Measurements from ENCODE around the gene DPYSL5. TPM values are rescaled to one million over a fixed set of nuclear protein-coding genes. Genes with fewer than 3 reads are reported as not detected.

DPYSL5 gene
- total RNA-seq, 1 experiment from 2014 or later, result not detected

GRCh38 chr2:26838121-26838906 lies 9.6 kb upstream of the DPYSL5 start:
- BruUV-seq (replicated peaks), result no TSS peak
- H3K27ac Mint-ChIP-seq (ENCODE audit: low read depth, unreplicated experiment), result no peak overlapping the region
- no peaks in the 10 kb centered on the region for H3K9me3 Mint-ChIP-seq (ENCODE audit: unreplicated experiment)
- peaks cover 77% of the 10 kb centered on the region for H3K27me3 Mint-ChIP-seq (ENCODE audit: insufficient read depth, unreplicated experiment)
- no peak overlapping the region for H3K4me3 Mint-ChIP-seq (ENCODE audit: unreplicated experiment)
- peak; percentile 44 for DNase-seq (ENCODE audit: unreplicated experiment)
- POLR2A ChIA-PET, result no interaction called here
- peak; percentile 7 for TF ChIP-seq CTCF (IDR thresholded peaks at IDR 0.05; ENCODE audit: unreplicated experiment)
- CTCF ChIA-PET, result no interaction called here
- H3K36me3 Mint-ChIP-seq (ENCODE audit: insufficient read depth, unreplicated experiment), result no peaks in the 10 kb centered on the region
- no peaks in the 10 kb centered on the region for H3K4me1 Mint-ChIP-seq (ENCODE audit: insufficient read depth, unreplicated experiment)
- intact Hi-C loops (cut with micrococcal nuclease), result no loop called here

GRCh38 chr2:26840937-26841610 lies 6.9 kb upstream of the DPYSL5 start:
- POLR2A ChIA-PET, result interaction anchor here (0.7 kb wide), 1 partner anchor 439 kb away, joined by 3 read pairs; no protein-coding TSS in a partner anchor
- intact Hi-C loops (cut with micrococcal nuclease), result no loop called here
- Mint-ChIP-seq H3K27ac (ENCODE audit: low read depth, unreplicated experiment) (no peak overlapping the region), H3K4me3 (ENCODE audit: unreplicated experiment) (no peak overlapping the region), H3K9me3 (ENCODE audit: unreplicated experiment) (no peaks in the 10 kb centered on the region), H3K27me3 (ENCODE audit: insufficient read depth, unreplicated experiment) (peaks cover 73% of the 10 kb centered on the region), H3K36me3 (ENCODE audit: insufficient read depth, unreplicated experiment) (no peaks in the 10 kb centered on the region), H3K4me1 (ENCODE audit: insufficient read depth, unreplicated experiment) (no peaks in the 10 kb centered on the region)
- no peak for TF ChIP-seq CTCF (IDR thresholded peaks at IDR 0.05; ENCODE audit: unreplicated experiment)
- no TSS peak for BruUV-seq (replicated peaks)
- CTCF ChIA-PET, result interaction anchor here (0.6 to 1.1 kb wide), 2 partner anchors 78 to 176 kb away, joined by 3 to 5 read pairs; no protein-coding TSS in a partner anchor
- DNase-seq (ENCODE audit: unreplicated experiment), result peak; percentile 24

GRCh38 chr2:26843041-26843440 lies 4.9 kb upstream of the DPYSL5 start:
- no peak overlapping the region for H3K27ac Mint-ChIP-seq (ENCODE audit: low read depth, unreplicated experiment)
- BruUV-seq (replicated peaks), result no TSS peak
- H3K36me3 Mint-ChIP-seq (ENCODE audit: insufficient read depth, unreplicated experiment), result no peaks in the 10 kb centered on the region
- intact Hi-C loops (cut with micrococcal nuclease), result no loop called here
- TF ChIP-seq CTCF (IDR thresholded peaks at IDR 0.05; ENCODE audit: unreplicated experiment), result no peak
- DNase-seq (ENCODE audit: unreplicated experiment), result no peak
- H3K4me1 Mint-ChIP-seq (ENCODE audit: insufficient read depth, unreplicated experiment), result no peaks in the 10 kb centered on the region
- POLR2A ChIA-PET, result no interaction called here
- CTCF ChIA-PET, result no interaction called here
- no peaks in the 10 kb centered on the region for H3K9me3 Mint-ChIP-seq (ENCODE audit: unreplicated experiment)
- peaks cover 67% of the 10 kb centered on the region for H3K27me3 Mint-ChIP-seq (ENCODE audit: insufficient read depth, unreplicated experiment)
- H3K4me3 Mint-ChIP-seq (ENCODE audit: unreplicated experiment), result no peak overlapping the region

GRCh38 chr2:26845021-26845420 lies 2.9 kb upstream of the DPYSL5 start:
- no peak for TF ChIP-seq CTCF (IDR thresholded peaks at IDR 0.05; ENCODE audit: unreplicated experiment)
- no peak overlapping the region for H3K4me3 Mint-ChIP-seq (ENCODE audit: unreplicated experiment)
- intact Hi-C loops (cut with micrococcal nuclease), result no loop called here
- H3K9me3 Mint-ChIP-seq (ENCODE audit: unreplicated experiment), result no peaks in the 10 kb centered on the region
- peaks cover 49% of the 10 kb centered on the region for H3K27me3 Mint-ChIP-seq (ENCODE audit: insufficient read depth, unreplicated experiment)
- CTCF ChIA-PET, result interaction anchor here (0.6 to 3.4 kb wide), 21 partner anchors 11 to 458 kb away, joined by 3 to 82 read pairs (median 4); partner anchors contain the start of genes MAPRE3 and SLC35F6
- H3K36me3 Mint-ChIP-seq (ENCODE audit: insufficient read depth, unreplicated experiment), result no peaks in the 10 kb centered on the region
- no peak for DNase-seq (ENCODE audit: unreplicated experiment)
- POLR2A ChIA-PET, result no interaction called here
- no TSS peak for BruUV-seq (replicated peaks)
- no peaks in the 10 kb centered on the region for H3K4me1 Mint-ChIP-seq (ENCODE audit: insufficient read depth, unreplicated experiment)
- no peak overlapping the region for H3K27ac Mint-ChIP-seq (ENCODE audit: low read depth, unreplicated experiment)
